ENCODE data around the gene CDK6. TPM values are rescaled to one million over a fixed set of nuclear protein-coding genes. Genes with fewer than 3 reads are reported as not detected.

The CDK6 gene
- total RNA-seq, 1 experiment from 2014 or later, result 73.4 TPM

DNA sequence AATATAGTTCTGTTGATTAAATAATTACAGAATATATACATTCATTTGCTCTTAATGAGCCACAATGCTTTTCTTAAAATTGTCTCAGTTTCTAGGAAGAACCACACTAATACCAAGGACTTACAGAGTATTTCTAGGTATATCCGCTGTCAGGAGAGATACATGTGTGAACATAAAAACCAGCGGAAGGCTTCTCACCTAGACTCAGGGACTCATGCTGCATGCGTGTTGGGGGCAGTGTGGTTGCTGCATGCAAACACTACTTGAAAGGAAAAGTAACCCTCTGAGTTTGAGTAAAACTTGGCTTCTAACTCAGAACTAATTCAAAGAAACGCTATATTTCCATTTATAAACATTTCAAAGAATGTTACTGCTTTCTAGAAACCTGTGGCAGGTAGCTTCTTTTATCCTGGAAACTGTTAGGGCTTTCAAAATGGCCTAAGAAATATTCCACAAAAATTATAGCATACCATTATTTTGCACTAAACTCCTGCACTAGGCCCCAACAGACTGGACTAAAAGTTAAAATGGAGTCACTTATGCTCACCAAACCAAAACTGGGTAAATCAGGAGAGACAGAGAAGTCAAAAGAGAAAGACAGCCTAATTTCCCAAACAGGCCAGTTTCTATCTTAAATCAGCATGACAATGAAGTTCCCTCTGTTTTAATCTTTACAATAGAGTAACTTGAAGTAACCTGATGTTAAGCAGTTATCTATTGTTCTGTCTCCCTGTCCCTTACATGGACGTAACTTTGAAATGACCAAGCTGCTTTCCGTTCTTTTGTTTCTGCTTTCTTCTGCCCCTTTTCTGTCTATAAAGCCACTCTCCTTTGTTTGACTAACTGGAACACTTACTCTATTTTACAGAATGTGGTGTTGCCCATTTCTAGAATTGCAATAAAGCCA lies 151.0 kb downstream of the CDK6 start:
- DNase-seq (ENCODE audit: low read depth), result no peak

DNA sequence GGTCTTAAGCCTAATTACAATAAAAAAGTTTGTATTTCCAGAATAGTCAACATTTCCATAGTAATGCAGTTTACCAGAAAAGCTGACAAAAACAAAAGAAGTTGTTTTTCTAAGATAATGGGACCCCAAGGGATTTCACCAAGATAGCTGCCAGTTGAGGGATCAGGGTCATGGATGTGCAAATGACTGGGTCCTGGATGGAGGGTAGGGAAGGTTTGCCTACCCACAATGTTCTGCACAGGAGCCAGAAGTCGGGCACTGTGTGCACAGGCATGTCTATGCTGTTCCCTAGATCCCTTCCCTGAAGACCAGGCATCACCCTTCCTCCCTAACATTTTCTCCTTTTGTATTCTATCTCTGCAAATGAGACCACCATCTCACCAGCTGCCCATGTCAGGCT lies 152.1 kb downstream of the CDK6 start:
- DNase-seq (ENCODE audit: low read depth), result no peak

DNA sequence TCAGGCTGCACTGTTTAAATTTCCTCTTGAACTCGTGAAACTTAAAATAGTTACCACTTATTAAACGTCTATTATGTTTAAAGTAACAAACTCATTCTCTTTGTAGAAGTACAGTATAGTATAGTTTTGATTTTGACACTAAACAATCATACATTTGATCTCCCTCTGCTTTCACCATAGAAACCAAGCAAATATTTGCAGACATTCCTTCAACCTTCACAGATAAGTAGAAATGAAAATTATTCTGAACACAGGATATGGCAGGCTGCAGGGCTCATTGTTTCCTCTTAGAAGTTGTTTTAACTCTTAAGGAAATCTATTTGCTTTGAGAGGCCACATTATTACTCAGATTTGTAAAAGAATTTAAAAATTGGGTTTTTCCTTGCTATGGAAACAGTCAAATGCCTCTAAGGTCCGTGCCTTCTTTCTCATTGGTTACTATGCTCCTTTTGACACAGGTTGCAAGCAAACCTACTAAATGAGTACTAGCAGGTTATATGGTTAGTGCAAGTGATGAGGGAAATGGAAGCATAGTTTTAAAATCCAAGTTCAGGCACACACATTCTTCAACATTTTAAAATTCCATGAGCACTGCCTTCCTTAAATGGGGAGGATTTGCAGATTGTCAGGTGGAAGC lies 153.4 kb downstream of the CDK6 start:
- DNase-seq (ENCODE audit: low read depth), result no peak

DNA sequence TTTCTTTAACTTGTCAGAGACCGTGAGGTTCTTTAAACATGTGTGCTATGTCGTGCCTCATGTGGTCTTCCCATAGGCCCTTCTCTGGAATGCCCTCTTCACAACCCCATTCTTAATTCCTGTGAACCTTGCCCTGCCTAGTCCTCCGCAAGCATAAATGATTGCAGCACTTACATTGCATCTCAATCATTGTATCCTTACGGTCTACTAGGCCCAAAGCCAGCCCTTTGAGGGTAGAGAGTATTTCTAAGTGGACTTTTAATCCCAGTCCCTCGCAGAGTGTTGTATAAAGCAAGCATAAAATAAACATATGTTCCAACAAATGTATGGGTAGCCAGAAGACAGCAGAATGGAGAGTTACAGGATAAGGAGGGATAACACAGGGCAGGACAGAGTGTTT lies 154.0 kb downstream of the CDK6 start:
- no peak for DNase-seq (ENCODE audit: low read depth)

DNA sequence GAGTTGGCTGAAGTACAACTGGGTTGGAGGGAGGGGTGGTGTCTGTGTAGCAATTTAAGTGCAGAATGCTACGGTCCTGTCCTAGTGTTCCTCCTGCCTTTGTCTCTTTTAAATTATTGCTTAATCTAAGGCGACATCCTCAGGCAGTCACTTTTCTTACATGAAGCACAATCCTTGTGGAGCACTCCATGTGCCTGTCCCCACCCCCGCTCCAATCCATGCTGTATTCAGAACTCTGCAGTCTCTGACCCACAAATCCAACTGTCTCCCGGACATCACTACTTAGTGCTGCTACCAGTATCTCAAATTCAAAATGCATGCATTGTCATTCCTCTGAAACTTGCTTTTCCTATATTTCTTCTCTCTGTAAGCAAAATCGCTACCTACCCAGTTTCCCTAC lies 154.7 kb downstream of the CDK6 start:
- no peak for DNase-seq (ENCODE audit: low read depth)

DNA sequence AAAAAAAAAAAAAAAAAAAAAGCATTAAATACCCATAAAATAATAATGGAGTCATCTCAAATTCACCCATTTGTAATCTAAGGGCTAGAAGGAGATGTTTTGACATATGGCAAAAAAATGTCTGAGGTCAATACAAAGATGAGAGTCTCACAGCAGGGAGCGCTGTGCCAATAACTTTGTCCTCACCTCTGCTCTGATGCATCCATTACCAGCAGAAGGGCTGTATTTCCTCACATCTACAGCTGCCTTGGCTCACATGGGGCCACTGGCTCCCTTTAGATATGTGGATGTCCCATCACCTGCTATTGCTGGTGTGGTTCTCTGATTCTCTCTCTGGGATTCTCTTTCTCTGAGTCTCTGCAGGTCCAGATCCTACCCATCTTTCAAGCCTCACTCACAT lies 155.9 kb downstream of the CDK6 start:
- DNase-seq (ENCODE audit: low read depth), result no peak

DNA sequence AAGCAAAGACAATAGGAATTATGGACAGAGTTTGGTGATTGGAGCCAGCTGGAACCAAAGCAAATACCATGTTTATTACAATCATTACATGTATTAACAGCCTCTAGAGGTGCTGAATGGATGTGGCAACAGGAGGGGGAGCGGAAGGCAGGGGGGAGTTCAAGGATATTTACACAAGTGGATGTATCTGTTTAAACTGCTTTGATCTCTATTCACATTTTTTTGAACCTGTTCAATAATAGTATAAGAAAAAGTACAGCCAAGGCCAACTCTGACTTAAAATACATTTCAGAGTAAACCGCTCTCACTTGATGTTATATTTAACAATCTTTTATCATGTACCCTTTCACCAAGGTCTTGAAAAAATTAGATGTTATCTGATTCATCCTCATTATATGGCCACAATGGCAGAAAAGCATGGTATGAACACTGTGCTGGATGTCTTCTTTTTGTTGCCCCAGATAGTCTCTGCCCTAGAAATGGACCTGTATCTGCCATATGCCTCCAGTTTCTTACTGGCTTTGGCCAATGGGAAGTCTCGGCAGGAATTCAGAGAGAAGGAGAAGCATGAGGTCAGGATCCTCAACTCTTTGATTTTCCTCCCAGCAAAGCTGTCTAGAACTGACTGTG lies 158.0 kb downstream of the CDK6 start:
- DNase-seq (ENCODE audit: low read depth), result no peak

DNA sequence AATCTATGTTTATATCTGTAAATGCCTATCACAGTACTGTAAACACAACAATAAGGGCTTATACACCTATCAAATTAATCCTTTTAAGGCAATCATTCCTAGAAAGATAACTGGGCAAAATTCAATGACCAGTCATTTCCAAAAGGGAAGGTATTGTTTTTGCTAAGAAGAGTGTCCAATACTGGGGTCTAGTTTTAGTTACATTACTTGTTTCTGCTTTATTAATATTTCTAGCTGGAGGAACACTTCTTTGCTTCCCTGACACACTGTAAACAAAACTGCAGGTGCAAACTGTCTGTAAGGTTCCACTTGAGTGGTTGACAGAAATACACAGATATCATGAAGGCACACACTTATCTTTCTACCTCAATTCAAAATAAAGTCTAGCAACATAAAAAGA lies 162.0 kb downstream of the CDK6 start:
- no peak for DNase-seq (ENCODE audit: low read depth)

DNA sequence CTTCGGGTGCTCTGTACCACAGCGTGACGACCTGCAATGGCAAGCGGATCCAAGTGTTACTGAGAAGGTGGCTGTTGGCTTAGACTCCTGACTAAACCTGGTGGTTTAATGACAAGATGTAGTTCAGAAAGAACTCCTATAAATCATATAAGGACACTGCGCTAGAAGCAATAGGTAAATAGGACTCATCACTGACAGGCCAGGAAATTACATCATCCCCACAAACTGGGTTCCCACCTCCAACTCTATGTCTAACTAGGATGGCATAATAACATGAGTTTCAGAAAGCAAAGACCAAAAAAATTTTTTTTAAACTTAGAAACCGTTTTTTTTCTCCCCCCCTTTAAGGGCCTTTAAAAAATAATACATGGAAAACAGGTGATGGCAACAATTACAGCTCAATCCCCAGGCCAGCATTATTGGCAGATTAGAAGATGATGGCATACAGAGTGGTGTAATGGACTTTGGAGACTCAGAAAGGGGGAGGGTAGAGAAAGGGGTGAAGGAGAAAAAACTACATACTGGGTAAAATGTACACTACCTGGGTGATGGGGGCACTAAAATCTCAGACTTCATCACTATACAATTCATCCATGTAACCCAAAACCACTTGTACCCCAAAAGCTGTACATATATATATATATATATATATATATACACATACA lies 164.7 kb downstream of the CDK6 start:
- peak; percentile 21 for DNase-seq (ENCODE audit: low read depth)

DNA sequence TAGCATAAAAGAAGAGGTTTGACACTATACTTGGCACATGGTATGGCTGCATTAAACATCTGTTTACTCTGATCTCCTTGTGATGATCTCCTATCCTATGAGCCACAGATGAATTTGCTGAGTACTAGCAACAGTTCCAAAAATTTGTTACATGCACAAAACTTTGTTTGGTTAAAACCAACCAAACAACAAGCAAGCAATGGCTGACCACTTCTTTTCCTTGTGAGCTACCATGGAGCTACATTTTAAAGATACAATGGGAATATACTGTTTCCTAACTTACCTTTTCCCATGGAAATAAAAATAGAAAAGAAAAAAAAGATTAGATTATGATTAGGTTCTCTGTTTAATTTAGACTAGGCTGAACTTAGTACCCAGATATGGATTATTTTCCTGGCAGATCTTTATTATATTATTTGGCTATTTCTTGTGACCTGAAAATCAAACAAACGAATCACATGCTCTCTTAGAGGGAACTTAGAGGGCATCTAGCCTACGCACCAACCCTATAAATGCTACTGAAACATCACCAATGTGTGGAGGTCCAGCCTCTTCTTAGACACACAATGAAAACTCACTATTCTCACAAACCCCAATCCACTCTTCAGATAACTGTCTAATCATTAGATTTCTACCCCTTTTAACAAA lies 166.0 kb downstream of the CDK6 start:
- no peak for DNase-seq (ENCODE audit: low read depth)

DNA sequence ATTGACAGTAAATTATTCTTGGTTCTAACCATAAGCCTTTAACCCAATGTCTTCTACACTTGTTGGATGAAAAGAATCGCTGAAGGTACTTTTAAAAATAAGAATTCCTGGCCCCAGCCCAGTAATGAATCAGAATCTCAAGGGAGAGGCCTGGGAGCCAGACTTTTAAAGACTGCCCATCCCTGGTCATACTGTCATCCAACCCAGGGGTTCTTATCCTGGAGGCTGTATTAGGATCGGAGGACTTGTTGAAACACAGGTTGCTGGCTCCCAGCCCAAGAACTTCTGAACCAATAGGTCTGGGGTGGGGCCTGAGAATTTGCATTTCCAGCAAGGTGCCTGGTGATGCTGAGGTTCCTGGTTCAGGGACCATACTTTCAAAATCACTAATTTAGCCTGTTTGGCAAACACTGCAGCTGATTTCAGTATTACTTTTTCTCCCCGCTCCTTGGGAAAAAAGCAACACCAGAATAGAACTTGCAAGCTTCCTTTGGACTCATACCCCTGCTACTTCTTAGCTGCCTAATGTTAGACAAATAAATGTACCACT lies 166.7 kb downstream of the CDK6 start:
- DNase-seq (ENCODE audit: low read depth), result no peak

DNA sequence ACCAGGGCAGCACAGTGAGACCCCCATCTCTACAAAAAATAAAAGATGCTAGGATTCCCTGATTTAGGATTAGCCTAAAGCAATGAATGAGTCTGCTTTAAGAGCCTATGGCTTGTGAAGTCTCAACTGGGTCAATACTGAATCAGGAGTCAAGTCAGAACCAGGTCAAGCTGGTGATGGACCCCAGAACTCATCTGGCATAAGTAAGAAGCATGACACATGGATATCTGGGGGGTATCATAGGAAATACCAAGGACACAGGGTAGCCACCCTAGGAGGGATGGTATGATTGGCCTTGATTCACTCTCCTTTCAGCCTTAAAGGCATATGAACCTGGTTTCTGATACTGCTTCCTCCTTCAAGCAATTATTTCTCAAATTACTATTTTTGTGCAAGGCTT lies 167.8 kb downstream of the CDK6 start:
- no peak for DNase-seq (ENCODE audit: low read depth)

DNA sequence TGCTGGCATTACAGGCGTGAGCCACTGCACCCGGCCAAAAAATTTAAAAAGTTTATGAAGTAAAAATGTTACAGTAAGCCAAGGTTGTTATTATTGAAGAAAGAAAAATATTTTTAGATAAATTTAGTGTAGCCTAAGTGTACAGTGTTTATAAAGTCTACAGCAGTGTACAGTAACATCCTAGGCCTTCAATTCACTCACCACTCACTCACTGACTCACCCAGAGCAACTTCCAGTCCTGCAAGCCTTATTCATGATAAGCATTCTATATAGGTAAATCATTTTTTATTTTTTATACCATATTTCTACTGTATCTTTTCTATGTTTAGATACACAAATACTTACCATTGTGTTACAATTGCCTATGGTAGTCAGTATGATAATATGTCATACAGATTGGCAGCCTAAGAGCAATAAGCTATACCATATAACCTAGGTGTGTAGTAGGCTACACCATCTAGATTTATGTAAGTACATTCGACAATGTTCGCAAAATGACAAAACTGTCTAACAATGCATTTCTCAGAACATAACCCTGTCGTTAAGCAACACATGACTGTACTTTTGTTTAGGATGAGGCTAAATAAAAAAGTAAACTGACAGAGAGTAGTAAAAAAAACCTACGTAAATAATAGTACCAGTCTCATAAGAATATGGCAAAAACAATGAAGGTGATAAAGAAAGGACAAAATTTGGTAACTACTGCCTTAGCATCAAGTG lies 168.4 kb downstream of the CDK6 start:
- DNase-seq (ENCODE audit: low read depth), result peak; percentile 44

DNA sequence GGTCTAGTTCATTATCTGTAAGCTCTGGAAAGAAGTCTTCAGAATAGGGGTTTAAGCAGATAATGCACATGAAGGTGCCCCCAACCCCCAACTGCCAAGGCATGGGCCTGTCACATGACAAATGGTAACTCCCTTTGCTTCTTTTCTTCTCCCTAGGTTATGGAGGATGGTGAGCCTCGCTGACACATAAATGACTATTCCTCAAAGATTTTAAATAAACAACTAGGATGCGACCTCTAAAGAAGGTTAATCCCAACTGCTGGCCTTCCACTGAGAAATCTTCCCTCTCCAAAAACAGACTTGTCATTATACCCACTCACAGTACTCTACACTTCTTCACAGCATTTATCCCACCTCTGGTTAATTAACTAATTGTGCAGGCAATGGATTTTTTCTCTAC lies 170.4 kb downstream of the CDK6 start:
- DNase-seq (ENCODE audit: low read depth), result no peak

DNA sequence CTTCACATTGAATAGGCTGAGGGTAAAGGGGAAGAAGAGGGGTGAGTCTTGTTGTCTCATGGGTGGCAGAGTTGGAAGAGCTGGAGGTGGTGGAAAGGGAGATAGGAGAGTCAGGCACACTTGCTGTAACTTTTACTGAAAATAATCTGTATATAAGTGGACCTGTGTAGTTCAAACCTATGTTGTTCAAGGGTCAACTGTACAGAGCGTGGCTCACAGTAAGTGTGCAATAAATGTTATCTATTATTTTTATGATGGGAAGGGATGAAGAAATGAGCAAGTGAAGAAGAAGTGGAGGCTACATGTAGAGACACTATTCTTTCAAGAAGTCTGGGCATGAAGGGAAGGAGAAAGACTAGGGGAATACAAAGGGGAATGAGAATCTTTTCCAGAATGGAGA lies 174.7 kb downstream of the CDK6 start:
- DNase-seq (ENCODE audit: low read depth), result no peak

DNA sequence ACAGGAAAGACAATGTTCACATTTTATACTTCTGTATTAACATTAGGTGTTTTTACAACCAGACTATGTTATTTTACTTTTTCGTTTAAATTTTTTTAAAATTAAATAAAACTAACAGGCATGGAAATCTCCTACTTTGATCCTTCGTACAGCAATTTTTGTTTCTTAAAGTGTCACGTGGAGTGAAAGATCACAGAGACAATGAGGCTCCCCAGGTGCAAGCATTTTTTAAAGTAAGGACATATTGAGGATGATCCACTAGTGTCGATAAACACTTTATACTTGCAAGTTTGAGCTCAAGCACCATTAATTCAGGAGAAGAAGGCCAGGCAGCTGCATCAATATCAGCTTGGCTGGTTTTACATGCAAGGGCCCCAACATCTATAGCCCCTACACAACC lies 177.7 kb downstream of the CDK6 start:
- no peak for DNase-seq (ENCODE audit: low read depth)

DNA sequence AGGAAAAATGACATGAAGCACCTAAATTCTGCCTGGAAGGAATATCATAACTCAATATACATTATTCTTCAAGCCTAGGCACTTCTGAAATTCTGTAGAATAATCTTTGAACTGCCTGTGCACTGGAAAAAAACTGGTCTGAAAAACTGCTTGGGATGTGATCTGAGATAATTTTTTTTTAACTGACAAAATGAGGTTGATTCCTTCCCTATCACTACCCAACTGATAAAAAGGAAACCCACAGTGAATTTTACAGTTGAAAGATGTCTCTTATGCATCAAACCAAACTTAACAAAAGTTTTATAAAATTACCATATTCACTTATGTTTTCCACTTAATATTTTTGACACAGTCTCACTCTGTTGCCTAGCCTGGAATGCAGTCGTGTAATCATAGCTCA lies 179.0 kb downstream of the CDK6 start:
- DNase-seq (ENCODE audit: low read depth), result no peak

DNA sequence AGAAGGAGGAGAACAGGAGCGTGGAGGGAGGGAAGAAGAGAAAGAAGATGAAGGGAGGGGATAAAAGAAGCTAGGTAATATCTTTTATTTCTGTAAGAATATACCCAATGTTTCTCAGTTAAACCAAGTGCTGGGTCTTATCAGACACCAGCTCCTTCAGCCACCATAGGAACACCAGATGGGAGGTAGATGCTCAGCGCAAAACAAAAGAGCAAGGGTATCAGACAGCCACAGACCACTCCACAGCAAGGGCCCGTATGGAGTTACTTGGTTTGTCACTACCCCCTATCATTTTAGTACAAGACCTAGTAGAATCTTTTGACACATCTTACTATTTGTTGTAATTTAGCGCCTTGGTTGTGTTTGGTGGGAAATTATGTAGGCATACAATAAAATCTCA lies 180.3 kb downstream of the CDK6 start:
- DNase-seq (ENCODE audit: low read depth), result no peak

DNA sequence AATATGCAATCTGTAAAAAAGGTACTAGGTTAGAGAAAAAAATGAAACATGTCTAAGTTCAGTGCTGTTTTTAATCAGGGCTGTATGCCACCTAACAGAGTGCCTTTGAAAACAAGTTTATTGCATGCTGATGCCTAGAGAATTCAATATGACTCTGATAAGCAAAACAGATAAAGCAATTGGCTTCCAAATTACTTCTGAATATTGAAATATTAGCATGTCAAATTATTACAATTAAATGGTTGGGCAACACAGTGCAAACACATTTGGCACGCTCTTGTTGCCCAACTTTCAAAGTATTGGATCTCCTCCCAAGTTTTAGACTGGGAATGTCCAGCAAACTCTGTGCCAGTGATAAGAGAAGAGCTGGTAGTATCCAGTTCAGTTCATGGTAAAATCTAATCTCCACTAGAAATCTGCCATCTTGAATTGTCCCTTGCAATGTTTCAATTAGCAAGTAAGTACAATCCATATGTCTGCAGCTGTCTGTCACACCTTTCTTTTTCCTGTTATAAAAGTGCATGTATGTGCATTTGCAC lies 181.0 kb downstream of the CDK6 start:
- DNase-seq (ENCODE audit: low read depth), result no peak

DNA sequence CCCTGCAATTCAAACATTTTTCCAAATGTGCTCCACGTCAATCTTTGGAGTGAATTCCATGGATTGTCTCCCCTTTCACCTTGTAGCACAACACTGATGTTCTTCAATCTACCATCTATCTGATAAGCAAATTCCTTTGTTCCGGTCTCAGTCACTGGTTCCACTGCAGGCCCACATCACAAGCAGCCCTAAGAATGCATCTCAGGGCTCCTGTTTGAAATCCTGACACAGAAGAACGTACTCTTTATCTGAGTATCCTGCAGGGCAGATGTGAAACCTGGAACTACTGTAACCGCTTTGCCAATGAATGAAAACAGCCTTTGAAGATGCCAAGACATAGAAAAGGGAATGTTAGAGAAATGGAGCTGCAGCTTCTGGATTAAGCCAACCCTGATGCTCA lies 183.2 kb downstream of the CDK6 start:
- DNase-seq (ENCODE audit: low read depth), result no peak
